GM19455 (cell line): ENCODE results near the gene TECPR2.

Experiments used
- ATAC-seq: cut with Tn5 transposase; IDR thresholded peaks from one replicate; pipeline ENCODE4 v1.9.1; 2021; ENCODE audit not compliant: unreplicated experiment

Gene TECPR2

DNA sequence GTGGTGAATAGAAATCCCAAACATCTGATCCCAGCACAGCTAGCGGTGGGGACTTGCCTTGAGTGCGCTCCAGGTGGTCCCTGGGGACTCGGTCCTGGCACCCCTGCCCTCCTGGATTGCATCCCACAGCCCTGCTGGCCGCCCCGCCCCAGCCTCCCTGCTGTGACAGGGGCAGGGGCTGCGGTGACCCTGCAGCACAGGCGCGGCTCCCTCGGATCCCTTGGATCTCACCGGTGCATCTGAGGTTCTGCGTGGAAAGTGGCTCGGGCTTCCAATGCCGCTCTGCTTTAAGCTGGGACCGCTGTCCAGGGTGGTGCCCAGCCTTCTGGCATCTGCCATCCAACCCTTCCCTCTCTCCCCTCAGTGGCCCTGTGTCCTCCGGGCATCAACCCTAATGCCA is 130.8 kb downstream of the TECPR2 start:
- no peak for ATAC-seq

DNA sequence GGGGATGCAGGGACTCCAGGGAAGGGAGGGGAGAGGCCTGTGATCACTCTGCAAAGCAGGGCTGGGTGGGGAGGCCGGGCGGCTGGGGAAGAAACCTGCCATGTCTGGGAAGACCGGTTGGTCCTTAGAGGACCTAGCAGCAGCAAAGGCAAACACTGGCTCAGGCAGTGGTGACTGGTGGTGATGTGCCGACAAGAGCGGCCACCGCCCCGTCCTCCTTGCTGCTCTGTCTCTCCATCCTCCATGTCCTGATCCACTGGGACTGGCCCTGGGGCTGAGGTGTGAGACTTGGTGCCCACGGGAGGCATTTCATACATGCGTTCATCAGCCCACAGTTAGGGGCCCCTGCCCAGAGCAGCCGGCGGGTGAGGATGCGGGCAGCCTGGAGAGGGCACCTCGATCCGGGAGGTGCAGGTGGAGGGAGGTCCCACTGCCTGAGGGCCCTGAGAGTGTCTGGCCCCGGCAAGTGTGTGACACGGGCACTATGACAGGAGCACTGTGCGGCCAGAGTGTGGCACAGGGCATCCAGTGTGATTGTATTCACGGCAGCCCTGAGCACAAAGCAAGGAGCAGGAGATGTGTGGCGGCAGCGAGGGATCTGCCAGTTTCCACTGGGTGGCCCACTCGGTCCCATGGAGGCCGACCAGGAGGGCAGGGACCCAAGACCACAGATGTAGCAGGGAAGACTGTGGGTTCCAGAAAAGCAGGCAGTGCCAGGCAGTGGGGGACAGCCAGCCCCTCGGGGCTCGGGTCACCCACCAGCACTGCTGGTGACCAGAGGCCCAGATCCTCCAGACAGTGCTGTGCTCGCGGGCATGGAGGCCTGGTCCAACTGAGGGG is 133.0 kb downstream of the TECPR2 start:
- ATAC-seq: no peak

DNA sequence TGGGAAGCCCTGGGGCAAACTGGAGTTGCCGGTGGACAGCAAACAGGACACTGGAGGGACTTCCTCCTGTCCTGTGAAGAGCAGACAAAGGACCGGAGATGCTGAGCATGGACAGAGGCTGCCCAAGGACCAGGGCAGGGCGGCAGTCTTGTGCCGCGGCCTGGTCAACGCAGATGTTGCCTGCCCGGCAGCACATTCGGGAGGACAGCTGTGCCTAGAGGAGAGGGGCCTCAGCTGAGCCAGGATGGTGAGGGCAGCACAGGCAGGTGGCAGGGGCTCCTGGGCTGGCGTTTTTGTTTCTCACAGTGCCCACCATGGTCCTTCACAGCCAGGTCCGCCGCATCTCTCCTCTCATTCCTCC is 133.6 kb downstream of the TECPR2 start:
- no peak for ATAC-seq

GRCh38 chr14:102496958-102497744 is 134.4 kb downstream of the TECPR2 start:
- ATAC-seq: no peak

- ATAC-seq: no peak
These were observed 135.4 kb downstream of the TECPR2 start for GRCh38 chr14:102497998-102498677.

DNA sequence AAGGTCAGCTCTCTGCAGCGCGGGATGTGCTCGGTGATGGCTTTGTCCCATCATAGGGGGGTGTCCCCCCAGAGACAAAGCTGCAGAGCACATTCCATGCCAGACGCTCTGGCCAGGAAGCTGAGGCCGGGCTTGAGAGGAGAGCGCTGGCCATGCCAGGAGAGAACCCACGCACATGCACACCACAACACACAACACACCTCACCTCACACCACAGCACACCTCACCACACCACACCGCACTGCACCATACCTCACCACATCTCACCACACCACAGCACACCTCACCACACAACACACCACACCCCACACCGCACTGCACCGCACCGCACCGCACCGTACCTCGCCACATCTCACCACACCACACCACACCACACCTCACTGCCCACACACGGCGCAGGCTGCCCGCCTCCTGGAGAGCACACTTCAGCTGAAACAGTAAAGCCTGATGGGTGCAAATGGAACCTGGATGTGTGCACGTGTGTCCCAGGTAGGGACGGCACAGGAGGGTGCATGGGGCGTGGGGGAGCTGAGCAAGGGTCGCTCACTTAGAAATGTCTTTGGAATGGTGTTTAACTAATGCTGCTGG is 136.0 kb downstream of the TECPR2 start:
- ATAC-seq: no peak

DNA sequence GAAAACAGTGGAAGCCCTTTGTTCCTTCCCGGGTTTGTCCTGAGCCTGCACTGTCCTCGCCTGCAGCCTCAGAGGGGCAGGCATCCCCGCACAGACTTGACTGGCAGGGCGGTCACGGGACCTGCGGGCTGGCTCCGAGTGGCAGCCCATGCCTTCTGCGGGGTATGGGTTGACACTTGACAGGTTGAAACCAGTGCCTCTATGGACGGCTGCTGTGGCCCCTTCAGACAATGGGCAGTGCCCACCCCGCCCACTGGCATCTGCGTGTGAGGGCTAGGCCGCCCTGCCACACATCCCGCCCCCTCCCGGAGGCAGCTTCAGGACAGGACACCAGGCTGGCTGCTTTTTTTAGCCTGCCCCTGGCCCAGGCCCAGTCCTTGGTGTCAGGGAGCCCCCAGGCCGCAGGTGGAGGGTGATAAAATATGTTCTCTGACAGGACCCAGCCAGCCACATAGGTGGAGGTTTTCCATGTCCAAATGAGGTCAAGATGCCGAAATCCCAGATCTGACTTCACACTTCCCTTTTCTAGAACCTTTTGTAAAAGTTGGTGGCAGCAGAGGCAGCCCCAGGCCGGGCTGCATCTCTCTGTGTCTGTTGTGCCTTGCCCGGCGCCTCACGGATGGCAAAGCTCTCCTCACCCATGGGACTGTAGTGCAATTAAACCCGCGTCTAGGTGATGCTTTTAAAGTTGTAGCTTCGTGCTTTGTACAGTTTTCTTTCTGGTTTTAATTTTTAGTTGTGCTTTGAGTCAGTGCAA is 136.8 kb downstream of the TECPR2 start:
- no peak for ATAC-seq

- no peak for ATAC-seq
These were observed 137.5 kb downstream of the TECPR2 start for GRCh38 chr14:102500158-102500662.

DNA sequence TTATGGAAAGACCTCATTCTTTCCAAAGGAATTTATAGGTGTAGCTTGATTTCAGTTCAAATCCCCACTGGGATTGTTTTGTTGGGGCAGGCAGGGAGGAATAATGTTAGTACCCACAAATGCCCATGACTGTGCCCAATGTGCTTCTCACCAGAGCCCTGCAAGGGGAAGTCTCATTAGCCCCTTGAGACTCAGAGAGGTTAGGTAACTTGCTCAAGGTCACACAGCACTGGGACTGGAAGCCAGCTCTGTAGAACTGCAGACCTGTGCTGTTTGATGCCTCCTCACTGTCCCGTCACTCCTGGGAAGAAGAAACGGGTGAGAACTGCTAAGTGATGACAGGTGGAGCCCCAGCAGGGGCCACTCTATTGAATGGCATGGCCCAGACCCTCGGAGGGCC is 138.0 kb downstream of the TECPR2 start:
- no peak for ATAC-seq

DNA sequence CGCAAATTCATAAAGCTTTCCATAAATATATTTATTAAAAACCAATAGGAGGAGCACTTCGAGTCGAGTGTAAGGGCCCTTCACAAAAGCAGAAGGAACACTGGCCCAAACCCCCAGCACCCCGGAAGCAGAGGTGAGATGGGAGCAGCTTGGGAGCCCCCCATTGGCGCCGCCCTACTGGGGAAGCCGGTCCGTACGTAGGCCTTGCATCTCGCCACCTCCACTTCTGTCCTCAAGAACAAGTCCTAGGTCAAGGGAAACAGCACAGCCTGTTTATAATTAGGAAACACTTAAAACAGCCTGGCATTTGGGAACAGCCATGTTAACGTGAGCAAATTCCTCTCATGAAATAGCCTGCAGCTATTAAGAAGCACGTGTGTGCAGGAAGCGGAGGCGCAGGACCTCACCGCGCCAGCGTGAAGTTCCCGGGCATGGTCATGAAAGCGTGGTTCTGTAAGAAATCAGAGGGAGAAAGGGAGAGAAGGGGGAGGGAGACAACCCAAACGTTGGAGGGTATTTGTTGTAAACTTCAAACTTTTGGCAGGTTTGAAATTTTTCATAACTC is 139.1 kb downstream of the TECPR2 start:
- no peak for ATAC-seq

GRCh38 chr14:102502571-102502970 is 139.8 kb downstream of the TECPR2 start:
- ATAC-seq: no peak

DNA sequence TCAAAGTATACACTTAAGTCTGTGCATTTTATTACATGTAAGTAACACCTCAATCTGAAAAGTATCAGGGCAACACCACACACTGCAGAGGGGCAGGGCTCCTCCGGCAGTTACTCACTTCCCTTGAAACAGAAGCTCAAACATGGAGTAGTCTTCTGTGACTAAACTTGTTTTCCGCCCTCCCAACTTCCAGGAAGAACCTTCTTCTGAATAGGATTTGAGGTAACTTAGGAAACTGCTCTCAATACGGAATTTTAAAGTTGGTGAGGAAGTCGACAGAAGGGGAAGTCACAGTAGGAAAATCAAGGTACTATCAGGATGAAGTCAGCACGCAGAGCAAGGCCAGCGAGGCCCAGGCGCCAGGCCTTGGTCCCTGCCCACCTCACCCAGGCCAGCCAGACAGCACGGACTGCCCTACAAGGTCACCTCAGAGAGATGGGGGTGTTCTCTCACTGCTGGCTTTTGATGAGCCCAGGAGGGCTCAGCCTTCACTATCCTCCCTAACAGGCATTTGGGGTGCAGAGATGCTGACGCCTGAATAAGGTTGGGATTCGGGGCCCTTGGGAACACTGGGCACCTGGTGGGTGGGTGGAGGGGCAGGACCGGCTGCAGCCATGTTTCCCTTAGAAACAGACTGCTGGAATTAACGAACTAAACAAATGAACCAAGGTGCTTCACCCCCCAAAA is 141.0 kb downstream of the TECPR2 start:
- no peak for ATAC-seq

DNA sequence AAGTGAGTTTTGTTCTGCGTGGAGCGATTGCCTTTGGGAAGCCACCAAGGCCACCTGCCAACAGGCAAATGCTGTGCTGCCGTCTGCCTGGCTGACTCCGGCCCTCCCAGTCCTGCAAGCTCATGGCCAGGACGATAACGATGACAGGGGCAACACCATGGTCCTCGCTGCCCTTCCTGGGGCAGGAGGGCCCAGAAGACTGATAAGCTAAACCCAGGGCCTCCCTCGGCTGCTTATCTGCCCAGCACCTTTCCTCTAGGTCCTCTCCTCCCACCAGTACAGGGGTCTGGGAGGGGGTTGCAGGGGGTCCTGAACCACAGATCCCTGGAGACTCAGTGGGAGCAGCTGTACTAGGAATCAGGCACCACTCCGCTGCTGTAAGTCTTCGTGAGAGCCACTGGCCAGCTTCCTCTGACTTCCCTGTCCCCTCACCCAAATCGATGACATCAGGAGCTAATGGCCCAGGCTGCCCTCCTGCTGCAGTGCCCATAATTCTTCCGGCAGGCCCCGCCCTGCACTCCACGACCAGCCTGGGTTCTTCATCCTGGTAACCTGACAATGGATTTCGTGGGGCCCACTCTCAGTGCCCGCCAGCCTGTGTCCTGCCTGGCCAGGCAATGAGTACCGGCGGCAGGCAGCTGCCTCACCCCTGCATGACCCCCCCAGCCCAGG is 141.7 kb downstream of the TECPR2 start:
- ATAC-seq: no peak

DNA sequence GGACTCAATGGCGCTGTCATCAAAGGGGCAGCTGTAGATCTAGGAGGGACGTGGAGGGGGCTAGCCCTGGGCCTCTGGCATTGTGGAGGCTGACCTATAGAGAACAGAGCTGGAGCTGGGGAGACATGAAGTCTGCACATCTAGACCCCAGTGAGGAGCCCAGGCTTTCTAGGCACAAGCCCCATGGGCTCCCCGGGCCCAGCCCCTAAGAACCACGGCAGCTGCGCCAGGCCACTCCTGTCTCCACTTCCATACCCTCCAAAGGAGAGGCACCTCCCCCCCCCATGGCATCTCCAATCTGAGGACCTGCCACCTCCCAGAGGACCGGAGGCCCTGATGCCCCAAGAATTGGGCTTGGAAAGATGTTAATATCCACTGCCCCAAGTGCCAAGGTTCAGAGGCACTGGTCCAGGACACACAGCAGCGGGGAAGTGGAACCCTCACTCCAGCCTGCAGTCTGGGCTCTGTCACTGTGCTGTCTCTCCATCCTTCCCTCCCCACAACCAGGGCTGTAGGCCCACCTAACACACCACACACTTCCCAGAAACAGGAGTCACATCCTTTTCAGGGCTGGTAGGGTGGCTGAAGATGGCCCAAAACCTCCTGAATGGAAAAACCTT is 142.4 kb downstream of the TECPR2 start:
- no peak for ATAC-seq

DNA sequence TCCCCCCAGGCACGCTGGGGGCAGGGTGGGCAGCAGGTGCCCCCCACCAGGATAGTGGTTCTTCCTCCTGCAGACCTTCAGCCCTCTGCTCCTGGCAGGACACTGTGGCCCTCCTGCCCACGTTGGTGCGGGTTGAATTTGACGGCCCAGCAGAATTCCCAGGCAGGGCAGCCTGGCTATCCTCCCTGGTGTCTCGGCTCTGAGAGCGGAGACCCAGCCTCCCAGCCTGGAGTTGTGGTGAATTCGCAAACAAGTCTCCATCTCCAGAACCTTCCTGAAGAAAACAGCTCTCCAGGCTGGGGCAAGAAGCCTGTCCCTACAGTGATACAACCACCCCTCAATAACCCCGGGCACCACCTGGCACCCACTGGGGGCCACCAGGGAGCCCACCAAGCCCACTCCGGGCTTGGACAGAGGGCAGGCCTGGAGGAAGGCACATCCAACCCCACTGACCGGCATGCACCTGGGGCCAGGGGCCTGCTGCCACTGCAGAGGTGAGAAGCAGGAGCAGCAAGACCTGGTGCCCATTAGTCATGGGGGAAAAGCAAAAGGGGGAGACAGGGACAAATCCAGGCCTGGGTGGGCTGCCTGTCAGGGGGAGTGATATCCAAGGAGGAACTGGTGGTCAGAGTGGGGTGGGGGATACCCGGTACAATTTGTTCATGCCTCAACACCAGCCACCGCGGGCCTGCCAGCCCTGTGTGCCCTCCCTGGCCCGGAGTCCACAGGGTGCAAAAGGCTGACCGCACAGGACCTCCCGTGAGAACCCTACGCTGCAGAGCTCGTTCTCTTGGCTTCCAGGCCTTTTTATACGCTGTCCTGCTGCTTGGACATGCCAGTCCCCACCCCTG is 143.3 kb downstream of the TECPR2 start:
- ATAC-seq: no peak

GRCh38 chr14:102506626-102506925 is 143.8 kb downstream of the TECPR2 start:
- no peak for ATAC-seq

GRCh38 chr14:102507081-102507856 is 144.5 kb downstream of the TECPR2 start:
- no peak for ATAC-seq
